ENCODE data around the gene HOXD4.
A peak's percentile ranks its signal among the peaks of the same experiment; 100 is the strongest.

HOXD4 gene

DNA sequence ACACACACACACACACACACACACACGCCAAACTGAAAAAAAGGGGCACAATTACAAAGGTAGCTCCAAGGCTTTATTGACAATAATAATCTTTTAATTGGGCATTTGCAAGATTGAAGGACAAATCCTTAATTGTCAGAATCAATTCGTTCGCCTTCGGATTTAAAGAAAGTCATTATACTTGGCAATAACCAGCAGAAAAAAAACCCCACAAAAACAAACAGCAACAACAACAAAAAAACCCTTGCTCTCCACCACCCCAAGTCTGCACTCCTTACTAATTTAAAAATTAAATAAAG lies 23.6 kb upstream of the HOXD4 start:
- DNase-seq = no peak

DNA sequence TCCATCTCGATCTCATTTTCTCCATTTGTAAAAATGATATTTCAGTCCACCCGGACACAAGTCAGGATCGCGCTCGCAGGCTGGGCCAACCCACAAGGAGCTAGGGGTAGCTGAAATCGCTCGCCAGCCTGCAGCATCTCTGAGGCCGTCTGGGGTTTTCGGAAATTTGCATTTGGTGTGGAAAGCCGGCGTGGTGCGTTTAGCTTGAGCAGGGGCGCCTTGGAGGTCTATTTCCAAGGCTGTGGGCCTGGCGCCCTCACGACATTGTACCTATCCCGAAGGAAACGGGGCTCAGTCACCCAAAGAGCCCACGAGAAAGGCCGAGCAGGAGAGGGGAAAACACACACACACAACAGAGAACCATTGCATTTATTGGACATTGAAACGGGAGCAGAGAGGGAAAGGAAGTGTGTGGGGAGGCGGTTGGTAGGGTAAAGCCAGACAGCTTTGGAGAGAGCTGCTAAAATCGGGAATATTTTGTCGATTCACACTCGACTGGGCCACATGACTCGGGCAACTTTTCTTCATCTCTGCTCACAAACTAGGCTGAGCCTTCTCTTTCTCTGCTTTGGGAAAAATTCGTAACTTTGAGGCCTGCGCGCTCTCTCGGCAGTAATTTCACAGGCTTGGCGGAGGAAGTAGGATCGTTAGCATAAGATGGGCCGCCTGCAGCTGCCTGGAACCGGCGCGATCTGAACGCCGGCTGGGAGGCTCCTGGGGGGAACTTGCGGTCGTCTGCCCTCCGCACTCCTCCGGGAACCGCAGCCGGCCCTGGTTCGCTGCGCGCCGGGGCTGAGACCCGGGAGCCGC lies 23.0 kb upstream of the HOXD4 start:
- no peak for DNase-seq

DNA sequence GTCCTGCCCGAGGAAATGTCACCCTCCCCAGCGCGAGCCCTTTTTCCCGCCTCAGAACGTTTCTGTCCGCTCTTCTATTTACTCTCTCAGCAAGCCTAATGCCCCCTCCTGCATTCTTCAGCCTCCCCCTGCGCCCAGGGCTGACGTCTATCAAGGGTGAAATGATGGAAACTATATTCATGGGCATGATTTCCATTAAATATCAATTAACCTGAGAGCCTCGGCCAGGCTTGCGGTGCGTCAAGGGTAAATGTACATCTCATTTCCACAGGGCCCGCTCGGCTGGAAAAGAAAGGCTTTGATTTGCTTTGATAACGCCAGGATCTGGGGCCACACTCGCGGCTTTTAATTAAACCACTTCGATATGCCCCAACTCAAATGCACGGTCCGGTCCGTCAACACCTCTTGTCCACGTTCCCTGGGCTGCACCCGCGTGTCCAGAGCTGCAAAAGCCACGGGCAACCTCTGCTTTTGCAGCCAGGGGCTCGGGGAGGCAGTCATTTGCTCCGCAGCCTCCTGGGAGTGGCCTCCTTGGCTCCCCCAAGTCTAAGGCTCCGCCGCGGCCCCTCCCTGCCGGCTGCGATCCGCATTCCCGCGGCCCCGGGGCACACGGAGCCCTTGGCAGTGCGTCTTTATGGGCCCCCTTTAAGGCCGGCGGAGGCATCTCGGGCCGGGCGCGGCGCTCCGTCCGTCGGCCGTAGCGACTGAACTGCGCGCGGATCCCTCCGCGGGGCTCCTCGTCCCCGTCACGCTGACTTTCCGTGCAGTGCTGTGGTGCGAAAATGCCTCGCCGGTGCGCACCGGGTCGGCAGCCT lies 22.2 kb upstream of the HOXD4 start, which contains the start of gene HOXD8:
TSS of gene HOXD8 (plus strand) at position 724 of the 815 bp plus-strand sequence. CDS start 662 bp downstream, outside the sequence.
- no peak for DNase-seq

DNA sequence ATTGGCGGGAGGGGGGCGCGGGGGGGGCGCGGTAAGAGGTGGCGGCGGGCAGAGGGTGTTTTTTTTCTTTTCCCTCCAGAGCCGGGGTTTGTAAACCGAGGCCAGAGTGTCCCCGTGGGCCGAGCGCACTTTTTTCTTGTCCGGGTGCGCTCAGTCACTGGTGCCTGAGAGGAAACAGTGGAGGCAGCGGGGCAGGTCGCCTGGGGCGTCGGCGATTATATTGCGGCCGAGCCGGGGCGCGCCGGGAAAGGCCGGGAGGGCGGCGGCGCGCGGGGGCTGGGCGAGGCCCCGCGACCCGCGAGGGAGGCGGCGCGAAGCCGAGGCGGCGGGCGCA lies 21.6 kb upstream of the HOXD4 start:
- DNase-seq = no peak

DNA sequence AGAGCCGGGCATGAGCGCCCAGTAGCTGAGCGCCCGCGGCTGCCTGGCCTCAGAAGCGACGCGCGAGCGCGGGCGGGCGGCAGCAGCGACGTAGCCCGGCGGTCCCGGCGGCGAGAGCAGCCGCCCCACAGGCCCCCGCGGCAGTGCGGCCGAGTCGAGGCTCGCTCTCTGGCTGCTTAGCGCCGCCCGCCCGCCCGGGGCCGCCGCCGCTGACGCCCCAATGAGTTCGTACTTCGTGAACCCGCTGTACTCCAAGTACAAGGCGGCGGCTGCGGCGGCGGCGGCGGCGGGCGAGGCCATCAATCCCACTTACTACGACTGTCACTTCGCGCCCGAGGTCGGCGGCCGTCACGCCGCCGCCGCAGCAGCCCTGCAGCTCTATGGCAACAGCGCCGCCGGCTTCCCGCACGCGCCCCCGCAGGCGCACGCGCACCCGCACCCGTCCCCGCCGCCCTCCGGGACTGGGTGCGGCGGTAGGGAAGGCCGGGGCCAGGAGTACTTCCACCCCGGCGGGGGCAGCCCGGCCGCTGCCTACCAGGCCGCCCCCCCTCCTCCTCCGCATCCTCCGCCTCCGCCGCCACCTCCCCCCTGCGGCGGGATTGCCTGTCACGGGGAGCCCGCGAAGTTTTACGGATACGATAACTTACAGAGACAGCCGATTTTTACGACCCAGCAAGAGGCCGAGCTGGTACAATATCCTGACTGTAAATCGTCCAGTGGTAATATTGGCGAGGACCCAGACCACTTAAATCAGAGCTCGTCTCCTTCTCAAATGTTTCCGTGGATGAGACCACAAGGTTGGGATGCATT lies 21.0 kb upstream of the HOXD4 start:
- DNase-seq = peak in 1 of 2 donors; percentile 23

DNA sequence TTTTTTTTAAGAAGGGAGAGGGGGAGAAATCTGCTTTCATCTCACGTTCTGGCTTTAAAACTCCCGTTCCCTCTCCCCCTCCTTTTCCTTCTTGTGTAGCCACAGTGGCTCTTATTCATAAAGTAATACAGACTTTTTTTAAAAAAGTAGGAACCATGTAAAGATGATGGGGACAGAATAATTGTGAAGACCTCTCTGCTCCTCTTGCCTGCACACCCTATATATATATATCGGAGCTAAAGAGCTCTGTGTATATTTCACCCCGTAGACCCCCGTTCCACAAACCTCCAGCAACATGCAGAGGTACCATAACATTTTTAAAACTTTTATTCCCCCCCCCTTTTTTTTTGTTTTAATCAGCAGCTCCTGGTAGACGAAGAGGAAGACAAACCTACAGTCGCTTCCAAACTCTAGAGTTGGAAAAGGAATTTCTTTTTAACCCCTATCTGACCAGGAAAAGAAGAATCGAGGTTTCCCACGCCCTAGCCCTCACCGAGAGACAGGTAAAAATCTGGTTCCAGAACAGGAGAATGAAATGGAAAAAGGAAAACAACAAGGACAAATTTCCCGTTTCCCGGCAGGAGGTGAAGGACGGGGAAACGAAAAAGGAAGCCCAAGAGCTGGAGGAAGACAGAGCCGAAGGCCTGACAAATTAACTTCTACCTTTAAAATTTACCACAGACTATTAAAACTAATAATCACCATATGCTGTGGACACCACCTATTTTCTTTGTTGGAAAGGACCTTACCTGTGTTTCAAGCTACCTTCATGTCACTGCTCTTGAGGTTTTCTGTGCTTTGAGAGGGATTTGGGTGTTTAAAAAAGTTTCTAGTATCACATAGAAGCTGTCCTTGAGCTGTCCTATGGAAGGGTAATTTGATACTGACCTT lies 20.1 kb upstream of the HOXD4 start:
- DNase-seq = no peak

DNA sequence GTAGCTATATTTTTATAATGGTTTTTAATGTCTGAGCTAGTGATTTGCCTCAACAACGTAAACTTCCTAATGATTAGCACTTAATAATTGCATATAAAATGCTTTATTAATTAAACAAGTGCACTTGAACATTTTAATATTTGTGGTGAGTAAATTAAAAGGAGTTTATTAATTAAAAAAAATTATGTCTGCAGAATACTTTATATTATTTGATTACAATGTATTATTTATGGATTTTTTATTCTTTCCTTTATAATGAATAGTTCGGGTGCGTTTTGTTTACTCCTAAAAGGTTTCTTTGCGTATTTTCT lies 19.5 kb upstream of the HOXD4 start:
- no peak for DNase-seq

DNA sequence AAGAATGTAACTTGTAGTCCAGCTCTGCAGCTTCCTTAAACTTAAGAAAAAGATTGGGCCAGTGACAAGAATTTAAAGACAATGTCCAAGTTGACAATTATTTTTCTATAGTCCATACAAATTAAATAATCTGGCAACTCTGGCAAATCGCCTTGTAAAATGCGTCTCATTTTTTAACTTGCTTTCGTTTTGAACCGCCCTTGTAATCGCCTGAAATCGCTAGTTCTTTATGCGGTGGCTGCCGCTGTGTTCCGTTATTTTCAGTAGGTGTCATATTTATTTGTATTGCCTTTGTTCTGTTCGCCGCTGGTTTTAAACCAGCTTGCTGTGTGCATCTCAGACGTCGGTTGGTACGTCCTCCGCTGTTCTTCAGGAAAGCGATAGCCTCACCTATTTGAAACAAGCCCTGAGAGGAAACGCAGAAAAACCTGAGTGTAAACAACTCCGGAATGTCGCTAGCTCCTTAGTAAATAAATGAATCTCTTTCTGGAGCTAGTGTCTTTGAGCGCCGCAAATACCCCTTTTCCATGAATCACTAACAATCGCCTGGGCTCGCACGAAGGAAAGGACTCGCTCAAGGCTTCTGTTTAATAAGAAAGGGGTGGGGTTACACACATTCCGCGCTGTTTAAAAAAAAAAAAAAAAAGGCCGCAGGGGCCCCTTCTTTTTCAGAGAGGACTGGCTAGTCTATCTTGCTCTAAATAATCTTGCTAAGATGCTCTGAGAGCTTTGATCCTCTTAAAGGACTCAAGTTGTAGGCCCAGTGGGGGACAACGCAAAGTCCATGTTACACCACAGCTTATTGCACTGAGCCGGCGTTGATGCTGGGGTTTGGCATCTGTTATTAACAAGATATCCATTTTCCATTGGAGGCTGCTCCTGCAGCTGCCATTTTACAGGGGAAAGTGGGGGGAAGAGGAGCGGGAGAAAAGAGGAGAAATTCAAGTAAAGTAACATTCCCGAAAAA lies 18.9 kb upstream of the HOXD4 start:
- DNase-seq = no peak

DNA sequence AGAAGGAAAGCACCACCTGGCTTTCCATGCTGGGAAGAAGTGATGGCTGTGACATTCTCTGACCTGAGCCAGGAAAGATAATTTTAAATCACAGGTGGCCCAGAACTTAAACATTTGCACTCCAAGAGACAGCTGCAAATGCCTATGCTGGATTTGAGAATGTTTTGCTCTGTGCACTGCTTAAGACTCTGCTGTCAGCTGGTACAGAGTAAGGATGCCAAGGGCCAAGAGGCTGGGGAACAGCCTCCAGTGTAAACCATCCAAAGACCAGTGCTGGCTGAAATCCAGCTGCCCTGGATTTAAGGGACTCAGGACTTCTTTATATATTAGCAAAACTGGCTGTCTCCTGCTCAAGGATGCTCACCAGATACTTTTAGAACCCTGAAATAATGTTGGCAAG lies 18.0 kb upstream of the HOXD4 start:
- no peak for DNase-seq

DNA sequence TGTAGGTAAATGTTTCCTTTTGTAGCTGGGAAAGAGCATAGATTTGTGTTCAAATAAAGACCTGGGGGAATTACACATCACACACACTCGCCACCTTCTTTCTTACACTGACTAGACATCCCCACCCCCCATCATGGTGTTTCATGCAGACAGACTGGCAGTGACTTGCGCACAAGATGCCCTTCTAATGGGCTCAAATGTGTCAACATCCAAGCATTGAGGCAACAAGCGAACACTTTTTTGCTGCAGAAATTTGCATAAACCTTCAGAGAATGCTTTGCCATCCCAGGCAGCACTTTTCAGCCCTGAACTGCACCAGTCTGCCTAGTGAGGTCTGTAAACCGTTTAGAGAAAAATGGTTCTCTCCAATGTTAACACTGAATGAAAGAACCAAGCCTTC lies 17.3 kb upstream of the HOXD4 start:
- no peak for DNase-seq

DNA sequence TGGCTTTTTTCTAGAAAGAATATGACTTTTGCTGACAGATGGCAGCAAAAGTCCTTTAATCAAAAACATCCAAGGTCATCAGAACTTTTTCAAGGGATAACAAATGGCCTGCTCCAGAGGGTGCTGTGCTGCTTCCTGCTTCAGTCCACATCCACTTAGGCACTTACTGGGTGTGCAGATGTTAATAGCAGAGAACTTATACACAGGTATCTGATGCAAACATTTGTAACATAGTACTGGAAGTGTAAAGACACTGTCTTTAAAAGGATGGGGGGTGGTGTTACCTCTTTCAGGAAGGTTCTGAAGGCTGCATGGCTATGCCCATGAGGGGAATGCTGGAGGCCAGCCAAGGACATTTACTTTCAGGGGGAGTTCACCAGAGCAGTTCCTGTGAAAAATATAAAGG lies 16.3 kb upstream of the HOXD4 start:
- DNase-seq = no peak

DNA sequence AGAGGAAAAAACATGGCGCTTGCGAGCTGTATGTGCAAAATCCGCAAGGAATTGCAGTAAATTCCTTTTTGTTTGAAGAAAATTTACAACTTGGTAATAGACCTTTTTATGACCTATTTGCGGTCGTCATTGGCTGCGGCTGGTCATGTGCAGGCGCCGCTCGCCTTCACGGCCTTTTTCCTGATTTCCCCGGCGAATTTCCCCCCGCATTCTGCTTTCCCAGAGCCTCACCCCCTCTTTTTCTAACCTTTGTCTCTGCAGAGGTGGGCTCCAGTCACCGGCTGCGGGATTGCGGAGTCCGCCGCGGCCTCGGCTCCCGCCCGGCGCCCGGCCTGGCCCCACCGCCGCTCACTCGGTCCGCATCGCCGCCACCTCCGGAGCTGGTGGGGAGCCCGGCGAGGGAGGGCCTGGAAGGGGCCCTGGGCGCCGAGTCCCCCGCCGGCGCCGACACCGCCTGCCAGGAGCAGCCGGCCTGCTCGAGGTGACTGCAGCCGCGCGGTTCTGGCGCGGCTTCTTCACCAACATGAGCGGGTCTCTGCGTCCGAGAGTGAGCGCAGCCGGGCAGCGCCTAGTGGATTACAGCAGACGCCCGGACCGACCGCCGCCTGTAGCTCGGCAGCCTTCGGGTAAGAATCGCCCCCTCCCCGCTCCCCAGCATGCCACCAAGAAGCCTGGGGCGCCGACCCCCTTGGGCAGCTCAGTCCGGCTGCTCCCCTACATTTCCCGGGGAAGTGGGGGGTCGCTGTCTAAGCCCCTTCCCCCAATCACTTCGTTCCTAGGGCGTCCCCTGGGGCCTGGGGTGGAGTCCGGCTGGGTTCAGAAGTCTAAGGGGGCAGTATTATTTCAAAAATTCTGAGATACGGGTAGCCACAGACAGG lies 14.7 kb upstream of the HOXD4 start:
- no peak for DNase-seq

DNA sequence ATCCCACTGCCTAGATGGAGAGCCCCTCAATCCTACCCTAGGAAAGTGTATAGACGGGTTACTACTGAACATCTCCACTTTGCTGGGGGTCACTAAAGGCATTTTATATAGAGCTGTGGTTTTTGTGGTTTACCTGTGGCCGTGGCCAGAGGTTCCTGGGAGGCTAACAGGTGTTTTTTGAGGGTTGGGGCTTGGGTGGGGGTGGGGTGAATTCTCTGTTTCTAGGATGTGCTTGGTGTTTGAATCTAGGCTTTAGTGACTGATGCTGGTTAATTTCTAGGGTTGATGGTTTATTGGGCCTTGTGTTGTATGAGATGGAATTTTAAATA lies 14.1 kb upstream of the HOXD4 start:
- no peak for DNase-seq

DNA sequence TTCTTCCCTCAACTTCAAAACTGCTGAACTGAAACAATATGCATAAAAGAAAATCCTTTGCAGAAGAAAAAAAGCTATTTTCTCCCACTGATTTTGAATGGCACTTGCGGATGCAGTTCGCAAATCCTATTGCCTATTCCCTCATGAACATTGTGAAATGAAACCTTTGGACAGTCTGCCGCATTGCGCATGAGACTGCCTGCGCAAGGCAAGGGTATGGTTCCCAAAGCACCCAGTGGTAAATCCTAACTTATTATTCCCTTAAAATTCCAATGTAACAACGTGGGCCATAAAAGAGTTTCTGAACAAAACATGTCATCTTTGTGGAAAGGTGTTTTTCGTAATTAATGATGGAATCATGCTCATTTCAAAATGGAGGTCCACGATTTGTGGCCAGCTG lies 13.4 kb upstream of the HOXD4 start:
- no peak for DNase-seq

DNA sequence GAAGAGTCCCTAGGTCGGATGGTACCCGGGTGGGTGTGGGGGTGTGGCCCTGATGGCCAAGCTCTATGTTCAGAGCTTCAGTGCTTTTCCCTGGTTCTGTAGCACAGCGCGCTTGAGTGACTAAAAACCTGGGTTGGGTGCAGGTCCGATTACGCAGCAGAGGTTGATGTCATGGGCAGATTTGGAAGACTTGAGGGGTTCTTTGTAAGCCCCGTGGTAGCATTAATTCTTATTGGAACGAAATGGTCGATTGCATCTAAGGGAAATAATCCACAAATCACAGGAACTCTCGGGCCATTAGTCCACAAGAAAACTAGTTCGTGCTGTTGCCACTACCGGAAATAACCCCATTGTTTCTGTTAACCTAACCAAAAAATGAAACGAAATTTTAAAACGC lies 12.8 kb upstream of the HOXD4 start:
- no peak for DNase-seq

DNA sequence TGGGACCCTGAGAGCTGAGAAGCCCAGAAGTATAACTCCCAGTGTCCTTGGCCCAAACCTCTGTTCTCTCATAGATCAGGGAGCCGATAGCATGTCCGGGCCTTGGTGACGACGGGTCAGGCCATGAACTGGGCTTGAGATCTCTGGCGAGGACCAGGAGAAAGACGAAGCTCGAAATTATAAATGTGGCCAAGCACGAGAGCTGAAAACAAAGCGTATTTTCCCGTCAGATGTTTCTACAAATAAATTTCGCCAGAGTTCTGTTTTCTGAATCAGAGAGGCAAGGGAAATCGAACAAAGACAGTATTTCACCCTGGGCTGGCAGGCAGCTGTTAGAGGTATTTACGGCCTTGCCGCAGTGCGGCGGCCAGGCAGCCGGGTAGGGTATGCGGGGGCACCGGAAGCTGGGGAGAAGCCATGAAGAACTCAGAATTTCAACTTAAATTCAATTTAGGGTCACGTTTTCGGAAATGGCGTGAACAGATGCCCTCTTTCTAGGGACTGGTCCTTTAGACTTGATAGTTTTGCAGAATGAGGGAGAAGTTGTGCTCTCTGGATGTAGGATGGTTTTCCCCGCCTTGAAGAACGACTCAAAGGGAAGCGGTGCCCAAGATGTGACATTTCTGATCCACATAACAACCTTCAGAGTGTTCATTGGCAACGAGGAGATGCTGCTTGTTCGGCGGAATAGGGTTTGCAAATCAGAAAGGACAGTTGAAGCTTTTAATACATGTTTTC lies 12.3 kb upstream of the HOXD4 start:
- DNase-seq = no peak

DNA sequence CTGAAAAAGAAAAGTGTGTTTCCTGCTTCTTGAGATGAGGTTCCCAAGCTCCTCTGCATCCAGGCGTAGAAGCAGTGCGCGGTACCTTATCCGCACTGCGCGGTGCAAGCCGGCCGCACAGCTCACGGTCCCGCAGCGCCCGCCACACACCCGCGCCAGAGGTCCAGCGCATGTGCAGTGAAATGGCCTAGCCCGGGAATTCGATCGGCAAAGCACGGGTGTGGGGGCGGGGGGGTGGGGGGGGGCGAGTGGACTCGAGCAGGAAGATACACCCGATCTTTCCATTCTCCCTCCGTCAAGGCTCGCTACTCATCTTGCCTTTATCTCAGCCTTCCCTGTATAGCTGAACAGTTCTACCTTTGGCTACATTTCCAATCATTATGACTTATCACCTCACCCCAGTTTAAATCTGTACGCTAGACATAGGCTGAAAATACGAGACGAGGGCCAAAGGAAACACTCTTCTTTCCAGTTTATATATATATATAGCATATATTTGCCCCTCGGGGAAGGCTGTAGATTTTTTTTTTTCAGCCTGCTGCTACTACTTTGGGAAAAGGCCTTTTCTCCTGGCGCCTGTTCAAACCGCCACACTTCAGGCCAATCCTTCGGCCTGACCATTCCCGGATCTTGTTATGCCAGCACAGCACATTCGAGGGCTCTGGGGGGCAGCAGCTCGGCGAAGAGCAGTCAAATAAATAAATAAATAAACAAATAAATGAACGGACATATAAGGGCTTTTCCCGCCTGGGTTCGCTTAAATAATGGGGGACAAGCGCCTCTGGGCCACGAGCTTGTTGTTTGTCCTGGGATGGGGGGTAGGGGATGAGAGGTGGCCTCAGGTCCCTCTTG lies 11.5 kb upstream of the HOXD4 start:
- DNase-seq = no peak

DNA sequence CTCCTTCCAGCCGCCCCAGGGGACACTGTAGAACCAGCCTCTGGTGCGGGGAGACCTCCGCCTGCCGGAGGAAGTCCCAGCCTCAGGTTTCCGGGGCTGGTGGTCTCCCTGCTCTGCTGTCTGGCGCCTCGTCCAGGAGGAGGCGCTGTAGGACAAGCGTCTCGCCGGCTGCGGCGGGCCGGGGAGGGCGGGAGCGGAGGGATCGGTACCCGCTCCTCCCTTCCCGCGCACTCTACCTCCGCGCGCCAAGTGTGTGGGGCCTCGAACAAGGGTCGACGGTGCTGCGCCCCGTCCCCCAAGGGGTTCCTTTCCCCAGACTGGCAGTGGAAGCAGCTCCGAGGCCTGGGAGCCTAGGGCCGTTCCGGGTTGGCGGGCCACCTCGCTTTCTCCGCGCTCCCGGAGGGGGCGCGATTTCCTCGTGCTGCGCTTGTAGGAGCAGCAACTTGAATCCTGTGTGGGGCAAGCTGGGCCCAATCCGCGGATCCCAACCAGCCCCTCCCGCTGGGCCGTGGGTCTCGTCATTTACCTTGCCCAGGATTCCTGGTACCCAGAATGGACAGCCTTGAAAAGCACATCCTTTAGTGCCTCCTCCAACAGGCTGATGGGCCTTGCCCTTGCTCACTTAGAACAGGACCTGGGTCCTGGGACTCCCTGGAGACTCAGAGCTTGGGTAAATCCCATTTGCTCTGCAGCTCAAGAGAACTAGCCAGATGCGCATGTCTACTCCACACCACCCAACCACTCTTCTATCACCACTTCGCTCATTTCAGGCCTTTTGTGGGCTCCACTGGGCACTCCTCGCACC lies 10.6 kb upstream of the HOXD4 start:
- peak; percentile 61 to 70 for DNase-seq
